ENCODE data around the gene BRAP. TPM values are rescaled to one million over a fixed set of nuclear protein-coding genes. Genes with fewer than 3 reads are reported as not detected.
"Not testable (repeated sequence)": the region's sequence is repeated elsewhere in the genome, so short reads cannot be mapped to it uniquely, and the experiment has no call there.

Gene BRAP
- polyA plus RNA-seq, 4 donors: 17.6 to 21.0 (median 19.4) TPM

DNA sequence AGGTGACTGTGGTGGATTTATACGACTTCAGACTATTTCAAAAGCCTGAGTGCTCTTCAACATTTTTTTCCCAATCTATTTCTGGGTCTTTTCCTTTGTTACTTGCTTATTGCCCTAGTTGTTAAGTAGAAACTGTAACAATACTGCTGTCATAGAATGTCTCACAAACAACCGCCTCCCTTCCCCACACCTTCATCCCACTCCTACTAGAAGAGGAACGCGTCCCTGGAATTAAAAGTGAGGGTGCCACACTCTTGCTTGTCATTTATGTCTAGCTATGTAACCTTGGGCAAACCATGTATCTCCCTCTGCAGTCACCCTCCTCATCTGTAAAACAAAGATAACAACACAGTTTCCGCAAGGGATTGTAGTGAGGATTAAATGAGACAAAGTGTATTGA lies 8.6 kb downstream of the BRAP start:
- no peak for DNase-seq (ENCODE audit: low read depth in 4 of 4, low spot score in 2 of 4)

DNA sequence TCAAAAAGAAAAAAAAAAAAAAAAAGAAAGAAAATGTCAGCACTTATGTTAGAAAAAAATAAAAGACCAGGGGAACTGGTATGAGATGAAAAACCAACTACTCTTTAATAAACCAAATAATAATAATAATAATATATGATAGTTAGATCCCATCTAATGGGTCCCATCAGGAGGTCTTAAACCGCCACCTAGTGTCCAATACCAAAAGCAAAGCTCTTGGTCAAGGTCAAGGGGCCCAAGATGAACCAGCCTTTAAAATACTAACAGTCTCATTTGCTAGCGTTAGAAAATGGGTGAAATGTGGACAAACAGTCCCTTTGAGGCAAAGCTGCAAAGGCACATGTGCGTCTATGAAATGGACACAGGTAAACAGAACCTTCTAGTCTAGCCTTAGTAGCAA lies 12.3 kb downstream of the BRAP start:
- no peak for DNase-seq (ENCODE audit: low read depth in 4 of 4, low spot score in 2 of 4)

DNA sequence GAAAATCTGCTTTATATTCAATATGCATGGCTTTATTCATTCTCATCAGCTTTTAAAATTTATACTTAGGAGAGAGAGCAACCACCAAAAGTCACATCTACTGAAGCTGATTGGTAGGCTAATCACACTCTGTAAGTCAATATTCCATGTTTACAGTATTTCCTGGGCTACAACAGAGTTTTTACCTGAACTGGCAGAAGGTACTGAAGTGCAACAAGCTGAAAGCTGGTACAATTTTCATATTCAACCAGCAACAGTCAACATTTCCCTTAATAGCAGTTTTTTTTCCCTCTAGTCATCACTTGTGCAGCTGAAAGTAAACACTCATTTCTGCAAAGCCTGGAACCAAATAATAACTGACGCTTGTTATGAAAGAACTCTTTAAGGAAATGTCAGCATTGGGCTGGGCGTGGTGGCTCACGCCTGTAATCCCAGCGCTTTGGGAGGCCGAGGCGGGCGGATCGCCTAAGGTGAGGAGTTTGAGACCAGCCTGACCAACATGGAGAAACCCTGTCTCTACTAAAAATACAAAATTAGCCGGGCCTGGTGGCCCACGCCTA lies 12.9 kb downstream of the BRAP start:
- DNase-seq (ENCODE audit: low read depth in 4 of 4, low spot score in 2 of 4): no peak

DNA sequence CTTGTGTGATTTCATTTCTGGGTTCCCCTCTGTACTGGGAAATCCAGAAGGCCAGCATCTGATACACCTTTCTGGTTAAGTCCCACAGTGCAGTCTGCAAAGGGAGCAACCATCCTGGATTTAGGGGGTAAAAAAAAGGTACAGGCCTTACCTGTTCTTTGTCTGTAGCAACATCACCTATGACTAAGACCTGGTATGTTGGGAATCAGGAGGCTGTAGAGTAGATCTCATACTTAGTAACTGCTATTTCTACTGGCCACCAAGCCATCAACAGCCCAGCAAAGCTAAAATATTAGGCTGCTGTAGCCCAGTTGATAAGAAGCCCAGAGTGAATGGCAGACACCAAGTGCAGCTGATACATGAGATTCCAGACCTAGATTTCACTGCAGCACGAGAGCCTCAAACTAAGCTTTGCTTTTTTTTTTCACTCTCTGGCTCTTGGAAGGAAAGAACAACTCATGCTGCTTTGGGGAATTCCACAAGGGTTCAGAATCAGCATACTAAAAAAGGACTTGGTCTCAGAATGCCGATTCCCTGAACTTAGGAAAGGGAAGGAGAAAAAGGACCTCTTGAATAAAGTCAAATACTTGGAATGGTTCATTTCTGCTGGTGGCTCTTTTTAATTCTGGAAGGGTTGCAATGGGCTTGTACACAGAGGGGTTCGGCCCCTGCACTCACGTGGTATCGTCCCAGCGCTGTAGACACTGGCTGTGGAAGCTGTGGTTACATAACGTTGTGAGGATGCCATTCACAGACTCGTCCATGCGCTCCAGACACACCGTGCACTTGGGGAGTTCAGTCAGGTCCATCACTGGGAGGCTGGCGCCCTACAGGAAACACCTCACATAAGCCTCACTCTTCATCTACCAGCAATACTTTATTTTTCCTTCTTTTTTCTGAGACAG lies 20.5 kb downstream of the BRAP start:
- no peak for DNase-seq (ENCODE audit: low read depth in 4 of 4, low spot score in 2 of 4)

DNA sequence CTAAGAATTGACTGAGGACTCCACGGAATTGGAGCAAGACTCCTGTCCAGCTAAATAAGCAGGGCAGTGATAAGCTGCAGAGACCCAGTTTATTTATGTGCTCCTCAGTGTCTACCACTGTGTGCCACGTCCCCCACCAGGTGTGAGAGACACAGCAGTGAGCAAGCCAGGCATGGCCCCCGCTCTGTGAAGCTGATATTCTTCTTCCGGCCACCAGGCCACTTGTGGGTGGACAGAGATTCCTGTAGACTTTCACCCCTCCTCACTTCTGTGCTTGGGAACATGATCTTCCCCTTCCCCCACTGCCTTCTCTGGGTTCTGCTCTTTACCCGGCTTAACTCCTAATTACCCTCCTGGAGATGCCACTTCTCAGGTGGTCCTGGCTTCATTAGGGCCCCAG lies 21.3 kb downstream of the BRAP start:
- DNase-seq (ENCODE audit: low read depth in 4 of 4, low spot score in 2 of 4): no peak

DNA sequence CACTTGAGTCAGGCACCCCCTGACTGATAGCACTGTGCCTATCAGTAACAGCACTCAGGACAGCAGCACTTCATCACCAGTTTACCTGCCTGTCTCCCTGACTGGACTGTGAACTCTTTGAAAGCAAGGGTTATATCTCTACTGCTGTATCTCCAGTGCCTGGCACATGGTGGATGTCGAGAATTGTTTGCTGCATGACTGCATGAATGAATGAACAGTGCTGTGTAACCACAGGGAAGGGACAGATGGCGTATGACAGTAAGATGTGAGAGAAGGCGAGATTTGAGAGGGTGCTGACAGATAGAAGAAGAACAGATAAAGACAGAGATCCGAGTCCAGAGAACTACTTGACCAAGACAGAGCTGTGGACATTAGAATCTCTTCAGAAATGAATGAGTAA lies 29.7 kb downstream of the BRAP start:
- no peak for DNase-seq (ENCODE audit: low read depth in 4 of 4, low spot score in 2 of 4)

DNA sequence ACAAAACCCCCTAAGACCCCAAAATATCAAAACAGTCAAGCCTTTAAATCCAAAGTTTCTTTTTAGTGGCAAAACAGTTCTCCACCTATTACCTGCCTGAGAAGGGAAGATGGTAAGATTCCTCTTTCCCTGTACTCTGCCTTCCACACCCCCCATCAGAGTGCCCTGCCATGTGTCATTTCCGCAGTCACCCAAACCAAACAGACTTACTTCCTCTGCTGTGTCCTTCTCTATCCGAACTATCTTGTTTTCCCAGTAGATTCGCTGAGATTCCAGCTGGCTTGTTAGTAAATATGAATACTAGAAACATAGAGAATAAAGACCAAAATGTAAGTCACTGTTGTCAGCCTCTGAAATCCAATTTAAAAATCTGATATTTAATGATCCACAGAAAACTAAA lies 30.4 kb downstream of the BRAP start:
- no peak for DNase-seq (ENCODE audit: low read depth in 4 of 4, low spot score in 2 of 4)

DNA sequence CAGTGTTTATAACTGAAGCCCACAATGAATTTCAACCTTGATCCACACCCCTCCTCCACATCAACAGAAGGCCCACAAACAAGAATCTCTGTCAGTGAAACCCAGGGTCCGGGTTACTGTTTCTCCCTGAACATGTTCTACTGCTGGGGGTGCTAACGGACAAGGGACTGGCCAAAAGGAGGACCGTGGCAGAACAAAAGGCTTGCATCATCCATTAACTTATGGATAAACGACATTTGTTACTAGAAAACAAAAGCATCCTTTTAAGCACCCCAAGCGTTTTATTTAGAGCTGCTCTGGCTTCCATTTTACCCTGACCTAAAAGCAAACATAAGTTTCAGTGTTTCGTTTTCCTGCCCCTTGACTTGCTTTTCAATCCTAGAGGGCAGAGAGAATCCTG lies 32.2 kb downstream of the BRAP start:
- DNase-seq (ENCODE audit: low read depth in 4 of 4, low spot score in 2 of 4): no peak

DNA sequence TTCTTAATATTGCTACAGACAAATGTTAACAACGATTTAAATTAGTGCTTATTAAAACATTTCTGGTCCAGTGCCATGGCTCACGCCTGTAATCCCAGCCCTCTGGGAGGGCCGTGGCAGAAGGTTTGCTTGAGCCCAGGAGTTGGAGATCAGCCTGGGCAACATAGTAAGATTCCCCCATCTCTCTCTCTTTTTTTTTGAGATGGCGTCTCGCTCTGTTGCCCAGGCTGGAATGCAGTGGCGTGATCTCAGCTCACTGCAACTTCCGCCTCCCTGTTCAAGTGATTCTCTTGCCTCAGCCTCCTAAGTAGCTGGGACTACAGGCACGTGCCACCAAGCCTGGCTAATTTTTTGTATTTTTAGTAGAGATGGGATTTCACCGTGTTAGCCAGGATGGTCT lies 33.2 kb downstream of the BRAP start:
- DNase-seq (ENCODE audit: low read depth in 4 of 4, low spot score in 2 of 4): not testable (repeated sequence)

DNA sequence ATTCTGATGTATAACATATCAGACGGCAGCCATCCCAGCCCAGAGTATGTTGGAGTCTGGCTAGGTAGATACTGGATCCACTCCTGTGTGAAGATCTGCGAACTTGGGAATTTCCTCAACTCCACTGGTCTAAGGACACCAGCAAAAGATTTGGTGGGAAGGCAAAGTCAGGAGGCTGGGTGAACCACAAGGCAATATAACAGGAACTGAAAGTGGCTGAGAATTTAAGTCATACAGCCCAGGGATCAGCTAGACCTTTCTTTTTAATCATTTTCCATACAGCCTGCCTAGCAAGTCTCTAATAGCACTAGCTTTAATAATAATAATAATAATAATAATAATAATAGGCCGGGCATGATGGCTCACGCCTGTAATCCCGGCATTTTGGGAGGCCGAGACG lies 34.8 kb downstream of the BRAP start:
- DNase-seq (ENCODE audit: low read depth in 4 of 4, low spot score in 2 of 4): no peak

DNA sequence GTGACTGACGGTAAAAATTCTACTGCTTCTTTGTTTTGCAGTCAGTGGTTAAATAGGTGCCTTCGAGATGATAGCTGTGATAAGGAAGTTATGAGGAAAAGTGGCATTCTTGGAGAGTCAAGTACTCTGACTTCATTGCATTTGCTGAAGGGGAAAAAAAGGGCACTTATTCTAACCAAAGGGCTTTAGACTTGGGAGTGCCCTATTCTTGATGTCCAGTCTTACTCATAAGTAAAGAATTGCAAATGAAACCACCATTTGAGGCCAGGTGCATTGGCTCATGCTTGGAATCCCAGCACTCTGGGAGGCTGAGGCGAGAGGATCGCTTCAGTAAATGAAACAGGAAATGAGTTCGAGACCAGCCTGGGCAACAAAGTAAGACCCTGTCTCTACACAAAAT lies 40.3 kb downstream of the BRAP start:
- no peak for DNase-seq (ENCODE audit: low read depth in 4 of 4, low spot score in 2 of 4)

DNA sequence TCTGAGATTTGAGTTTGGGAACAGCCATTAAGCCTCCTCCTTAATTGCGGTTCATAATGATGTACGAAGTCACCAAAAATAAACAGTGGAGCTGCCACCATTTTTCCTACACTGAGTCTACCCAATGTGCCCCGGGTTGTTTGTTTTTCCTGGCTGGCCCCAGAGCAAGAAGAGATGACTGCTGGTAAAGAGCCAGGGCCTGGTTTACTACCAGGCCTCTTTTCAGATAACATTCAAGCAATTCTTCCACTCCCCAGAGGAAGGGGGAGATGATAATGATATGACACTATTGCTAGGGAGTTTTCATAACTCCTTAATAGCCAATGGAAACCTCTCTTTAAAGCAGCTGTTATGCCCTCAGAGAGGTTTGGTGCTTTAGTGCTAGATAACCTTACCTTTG lies 42.3 kb downstream of the BRAP start:
- no peak for DNase-seq (ENCODE audit: low read depth in 4 of 4, low spot score in 2 of 4)

DNA sequence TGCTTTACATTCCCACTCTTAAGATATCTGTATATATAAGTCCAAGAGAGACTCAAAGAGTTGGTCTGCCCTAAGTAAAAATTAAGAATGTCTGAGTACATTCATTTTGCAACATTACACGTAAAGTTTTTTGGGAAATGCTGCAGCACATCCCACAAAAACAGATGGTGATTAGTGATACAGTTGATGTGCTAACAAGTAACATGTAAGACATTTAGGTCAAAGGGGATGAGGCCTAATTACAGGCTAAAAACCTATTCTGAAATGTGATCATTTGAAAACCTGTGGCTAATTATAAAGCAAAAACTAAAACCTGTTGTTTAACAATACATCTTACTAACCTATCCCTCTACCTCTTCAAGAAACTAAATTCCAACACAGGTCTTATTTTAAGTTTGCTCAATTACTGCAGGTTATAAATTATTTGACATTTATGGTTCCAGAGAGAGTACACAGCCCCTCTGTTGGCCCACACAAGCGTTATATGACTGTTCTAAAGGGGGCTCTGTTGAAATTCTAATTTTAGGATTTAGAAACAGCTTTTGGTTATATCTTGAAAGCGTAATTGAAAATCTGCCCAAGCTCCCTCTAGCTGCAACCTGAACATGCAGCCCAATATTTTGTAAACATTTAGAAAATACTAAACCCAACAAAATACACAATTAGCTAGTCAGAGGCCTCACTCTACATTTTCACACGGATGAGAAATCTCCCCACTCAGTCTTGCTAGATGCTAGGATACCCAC lies 42.9 kb downstream of the BRAP start:
- no peak for DNase-seq (ENCODE audit: low read depth in 4 of 4, low spot score in 2 of 4)

DNA sequence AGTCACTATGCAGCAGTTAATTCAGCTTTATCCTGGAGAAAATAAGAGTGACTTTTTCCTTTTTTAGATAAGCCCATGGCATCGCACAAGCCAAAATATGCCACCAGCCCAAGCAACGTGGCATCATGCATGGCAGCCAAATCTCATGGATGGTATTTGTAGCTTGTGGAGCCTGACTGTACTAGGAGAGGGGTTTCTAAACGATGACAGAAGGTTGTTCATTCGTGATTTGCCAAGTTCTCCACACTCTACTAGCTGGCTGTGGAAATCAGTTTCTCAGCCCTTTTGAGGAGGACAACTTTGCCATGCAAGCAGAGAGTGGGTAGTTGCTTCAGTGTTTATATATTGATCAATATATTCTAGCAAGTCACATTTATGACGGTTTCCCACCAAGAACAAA lies 45.2 kb downstream of the BRAP start:
- no peak for DNase-seq (ENCODE audit: low read depth in 4 of 4, low spot score in 2 of 4)

DNA sequence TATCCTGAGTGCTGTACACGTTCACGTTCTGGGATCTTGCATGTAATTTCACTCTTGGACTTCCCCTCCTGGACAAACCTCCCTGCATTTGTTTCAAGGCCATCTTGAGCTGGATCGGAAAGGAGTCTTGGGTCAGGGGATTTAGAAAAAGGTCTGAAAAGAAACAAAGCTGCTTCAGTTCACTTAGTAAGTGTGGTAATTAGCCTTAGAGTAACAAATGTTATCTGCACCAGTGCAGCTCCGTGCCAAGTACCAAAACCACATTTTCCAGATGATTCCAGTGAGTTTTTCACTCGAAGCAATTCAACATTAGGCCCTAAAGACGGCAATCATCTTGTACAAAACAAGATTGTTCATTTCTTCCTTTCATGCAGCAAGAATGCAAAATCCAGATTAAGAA lies 47.2 kb downstream of the BRAP start:
- DNase-seq (ENCODE audit: low read depth in 4 of 4, low spot score in 2 of 4): no peak

DNA sequence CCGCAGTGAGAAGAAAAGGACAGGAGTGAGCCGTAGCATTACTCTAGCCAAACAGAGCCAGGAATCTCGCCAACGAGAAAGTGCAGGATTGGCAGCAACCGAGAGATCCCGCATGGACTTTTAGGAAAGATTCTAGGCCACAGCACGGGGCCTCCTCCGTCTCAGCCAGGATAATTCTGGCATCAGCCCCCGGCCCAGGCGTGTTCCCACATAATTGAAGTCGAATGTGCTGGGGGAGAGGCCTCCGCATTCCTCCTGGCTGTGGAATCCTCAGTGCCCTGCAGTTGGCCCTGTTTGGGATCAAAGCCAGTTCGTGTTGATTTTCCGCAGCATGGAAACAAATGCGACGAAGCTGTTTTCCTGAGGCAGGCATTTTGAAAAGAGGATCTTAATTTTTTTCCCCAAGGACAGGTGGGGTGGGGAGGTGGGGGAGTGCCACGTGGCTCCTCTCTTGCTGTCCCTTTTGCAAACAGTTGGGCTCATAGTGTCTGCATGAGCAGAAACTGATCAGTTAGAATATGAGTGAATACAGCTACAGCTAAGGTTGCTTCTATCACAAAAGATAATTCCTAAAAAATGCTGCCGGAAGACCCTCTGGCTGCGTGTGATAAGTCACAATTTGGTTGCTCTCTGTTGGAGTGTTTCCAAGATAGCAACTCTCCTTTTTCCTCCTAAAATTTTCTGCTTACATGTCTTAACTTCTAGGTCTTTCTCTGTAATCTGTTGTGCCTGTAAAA lies 49.4 kb downstream of the BRAP start:
- peak in 1 of 4 donors; percentile 48 for DNase-seq (ENCODE audit: low read depth in 4 of 4, low spot score in 2 of 4)

DNA sequence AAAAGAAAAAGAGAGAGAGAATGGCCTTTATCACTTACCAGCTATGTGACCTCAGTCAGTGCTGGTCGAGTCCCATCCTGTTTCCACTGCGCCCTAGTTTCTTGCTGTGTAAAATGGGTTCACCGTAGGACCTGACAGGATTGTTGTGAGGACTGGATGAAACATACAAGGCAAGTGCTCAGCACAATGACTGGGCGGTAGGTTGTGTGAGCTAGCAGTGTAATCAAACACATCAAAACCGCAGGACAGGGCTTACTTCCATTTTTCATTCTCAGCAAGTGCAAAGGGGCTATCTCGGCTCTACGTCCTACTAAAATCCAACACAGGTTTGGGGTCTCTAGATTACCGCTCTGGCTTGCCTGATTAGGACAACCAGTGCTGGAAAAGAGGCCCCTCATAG lies 50.2 kb downstream of the BRAP start:
- DNase-seq (ENCODE audit: low read depth in 4 of 4, low spot score in 2 of 4): no peak

DNA sequence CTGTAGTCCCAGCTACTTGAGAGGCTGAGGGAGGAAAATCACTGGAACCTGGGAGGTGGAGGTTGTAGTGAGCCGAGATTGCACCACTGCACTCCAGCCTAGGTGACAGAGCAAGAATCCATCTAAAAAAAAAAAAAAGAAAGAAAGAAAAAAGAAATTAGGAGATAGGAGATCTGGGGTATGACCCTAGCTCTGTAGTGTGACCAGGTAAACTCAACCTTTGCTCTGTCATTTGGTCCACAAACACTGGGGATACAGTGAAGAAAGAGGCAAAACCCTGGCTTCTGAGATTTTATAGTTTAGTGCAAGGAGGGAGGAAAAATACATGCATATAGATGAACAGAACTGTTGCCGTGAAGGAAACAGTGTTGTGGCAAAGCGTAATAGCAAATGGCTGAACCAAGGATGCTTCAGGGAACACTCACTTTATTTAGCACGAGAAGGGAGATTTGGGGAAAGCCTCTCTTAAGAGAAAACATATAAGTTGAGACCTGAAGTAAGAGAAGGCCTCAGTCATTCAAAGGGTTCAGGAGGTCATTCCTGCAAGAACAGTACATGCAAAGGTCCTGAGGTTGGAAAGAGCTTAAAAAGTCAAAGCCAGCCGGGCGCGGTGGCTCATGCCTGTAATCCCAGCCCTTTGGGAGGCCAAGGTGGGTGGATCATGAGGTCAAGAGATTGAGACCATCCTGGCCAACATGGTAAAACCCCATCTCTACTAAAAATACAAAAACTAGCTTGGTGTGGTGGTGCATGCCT lies 57.1 kb downstream of the BRAP start:
- no peak for DNase-seq (ENCODE audit: low read depth in 4 of 4, low spot score in 2 of 4)

DNA sequence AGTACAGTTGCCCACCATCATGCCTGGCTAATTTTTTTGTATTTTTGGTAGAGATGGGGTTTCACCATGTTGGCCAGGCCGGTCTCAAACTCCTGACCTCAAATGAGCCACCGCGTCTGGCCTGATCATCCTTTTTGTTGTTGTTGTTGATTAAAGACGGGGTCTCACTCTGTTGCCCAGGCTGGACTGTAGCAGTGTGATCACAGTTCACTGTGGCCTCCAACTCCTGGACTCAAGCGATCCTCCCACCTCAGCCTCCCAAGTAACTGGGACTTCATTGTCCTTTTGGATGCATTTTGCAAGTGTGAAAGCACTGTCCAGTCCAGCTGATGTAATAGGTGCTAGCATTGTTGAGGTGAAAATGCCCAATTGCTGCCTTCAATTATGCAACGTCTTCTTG lies 59.5 kb downstream of the BRAP start:
- DNase-seq (ENCODE audit: low read depth in 4 of 4, low spot score in 2 of 4): no peak

DNA sequence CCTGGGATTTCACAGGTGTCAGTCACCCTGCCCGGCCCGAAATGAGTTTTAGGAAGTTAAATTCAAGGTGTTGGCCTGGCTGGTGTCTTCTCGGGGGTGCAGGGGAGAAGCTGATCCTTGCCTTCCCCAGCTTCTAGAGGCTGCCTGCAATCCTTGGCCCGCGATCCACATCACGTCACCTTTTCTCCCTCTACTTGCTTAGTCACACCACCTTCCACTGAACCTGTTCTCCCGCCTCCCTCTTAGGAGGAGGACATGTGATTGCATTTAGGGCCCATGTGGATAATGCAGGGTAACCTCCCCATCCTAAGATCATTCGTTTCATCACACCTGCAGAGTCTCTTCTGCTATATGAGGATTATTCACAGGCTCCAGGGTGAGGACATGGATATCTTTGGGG lies 61.2 kb downstream of the BRAP start:
- DNase-seq (ENCODE audit: low read depth in 4 of 4, low spot score in 2 of 4): no peak
